Stimulated activated CD8-positive, alpha-beta memory T cell treated with anti-CD3 and anti-CD28 coated beads, Interleukin-4, amount 100 ng/mL, for 4 hours (primary cell): ENCODE results near the gene TRIM41.
"Not testable (repeated sequence)": the region's sequence is repeated elsewhere in the genome, so short reads cannot be mapped to it uniquely, and the experiment has no call there.

ENCODE experiments used
- DNase-seq, 2 donors: peaks; one replicate each; pipeline ENCODE4 v3.0.0-alpha.2; 2020; ENCODE audit warnings: low read depth in 2 of 2, low spot score in 1 of 2

TRIM41 gene

DNA sequence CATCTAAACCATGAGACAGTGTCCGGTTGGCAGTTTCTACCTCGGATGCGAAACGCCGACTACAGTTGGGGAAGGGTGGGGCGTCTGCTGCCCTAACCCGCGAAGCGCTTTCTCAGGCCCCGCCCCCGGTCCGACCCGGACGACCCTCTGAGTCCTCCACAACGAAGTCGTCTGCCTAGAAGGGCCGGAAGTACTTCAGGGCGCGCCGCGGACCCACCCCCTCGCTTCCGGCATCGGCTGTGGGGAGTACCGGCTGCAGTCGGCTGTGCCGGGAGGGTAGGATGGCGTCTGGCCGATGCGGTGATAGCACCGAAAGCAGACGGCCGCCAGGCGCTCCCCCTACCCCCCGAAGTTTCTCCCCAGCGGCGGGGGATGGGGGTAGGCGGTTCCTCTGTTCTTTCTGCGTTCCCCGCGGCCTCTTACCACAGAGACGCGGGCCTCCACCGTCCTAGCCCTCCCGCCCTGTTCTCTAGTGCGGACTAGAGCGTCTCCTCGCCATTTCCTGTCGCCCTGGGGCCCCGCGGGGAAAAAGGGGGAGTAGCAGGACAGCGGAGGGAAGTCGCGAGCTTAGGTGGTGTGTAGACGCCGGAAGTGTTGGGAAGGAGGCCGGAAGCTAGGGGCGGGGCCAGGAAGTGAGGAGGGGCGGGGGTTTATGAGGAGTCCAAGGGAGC, at the start of gene TRIM41:
Gene TRIM41, plus strand, starts transcription at position 224 of the 671 bp plus-strand sequence. CDS start 719 bp downstream, outside the sequence.
- peak; percentile 94 to 97 for DNase-seq

DNA sequence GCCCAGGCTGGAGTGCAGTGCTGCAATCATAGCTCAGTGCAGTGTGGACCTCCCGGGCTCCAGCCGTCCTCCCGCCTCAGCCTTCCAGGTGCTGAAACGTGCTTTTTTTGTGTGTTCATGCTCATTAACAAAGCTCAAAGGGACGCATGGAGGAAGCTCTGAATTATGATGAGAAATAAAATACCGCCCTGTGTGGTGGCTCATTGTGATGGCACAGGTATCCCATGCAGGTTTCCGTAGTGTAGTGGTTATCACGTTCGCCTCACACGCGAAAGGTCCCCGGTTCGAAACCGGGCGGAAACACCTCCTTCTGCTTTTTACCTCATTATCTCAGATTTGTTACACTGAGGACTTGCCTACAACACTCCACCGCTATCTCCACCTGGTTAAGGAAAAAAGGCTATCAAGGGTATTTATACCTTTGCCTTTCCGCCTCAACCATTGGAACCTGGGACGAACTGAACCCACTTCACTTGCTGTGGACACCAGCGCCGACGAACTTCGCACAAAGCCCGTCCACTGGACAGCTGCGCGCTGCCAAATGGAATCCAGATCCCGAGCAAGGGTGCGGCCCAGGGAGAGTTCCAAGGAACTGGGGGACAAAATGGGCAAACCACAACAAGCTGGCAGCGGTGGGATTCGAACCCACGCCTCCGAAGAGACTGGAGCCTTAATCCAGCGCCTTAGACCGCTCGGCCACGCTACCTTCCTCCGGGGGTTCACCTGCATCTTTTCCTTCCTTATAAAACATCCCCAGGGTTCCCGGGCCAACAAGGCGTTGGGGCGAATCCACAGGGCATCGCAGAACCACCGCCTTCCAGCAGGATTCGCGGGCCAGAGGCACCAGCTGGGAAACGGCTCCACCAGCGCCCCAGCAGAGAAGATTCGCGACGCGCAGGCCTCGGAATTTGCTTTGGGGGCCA, 49.4 kb upstream of the TRIM41 start:
- peak in 1 of 2 donors; percentile 41 for DNase-seq

DNA sequence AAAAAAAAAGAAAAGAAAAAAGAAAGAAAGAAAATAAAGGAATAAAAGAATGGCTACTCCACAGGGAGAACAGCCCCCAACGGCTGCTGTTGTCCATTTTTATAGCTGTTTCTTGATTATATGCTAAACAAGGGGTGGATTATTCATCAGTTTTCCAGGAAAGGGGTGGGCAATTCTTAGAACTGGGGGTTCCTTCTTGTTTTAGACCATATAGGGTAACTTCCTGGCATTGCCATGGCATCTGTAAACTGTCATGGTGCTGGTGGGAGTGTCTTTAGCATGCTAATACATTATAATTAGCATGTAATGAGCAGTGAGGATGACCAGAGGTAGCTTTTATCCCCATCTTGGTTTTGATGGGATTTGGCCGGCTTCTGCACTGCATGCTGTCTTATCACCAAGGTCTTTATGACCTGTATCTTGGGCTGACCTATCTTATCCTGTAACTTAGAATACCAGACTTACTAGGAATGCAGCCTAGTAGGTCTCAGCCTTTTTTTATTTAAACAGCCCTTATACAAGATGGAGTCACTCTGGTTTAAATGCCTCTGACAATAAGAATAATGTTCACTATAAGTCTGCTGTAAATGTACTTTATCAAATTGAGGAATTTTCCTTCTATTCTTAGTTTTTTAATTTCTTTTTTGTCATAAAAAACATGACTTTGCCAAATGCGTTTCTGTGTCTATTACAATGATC, 46.7 kb upstream of the TRIM41 start:
- DNase-seq, result no peak

DNA sequence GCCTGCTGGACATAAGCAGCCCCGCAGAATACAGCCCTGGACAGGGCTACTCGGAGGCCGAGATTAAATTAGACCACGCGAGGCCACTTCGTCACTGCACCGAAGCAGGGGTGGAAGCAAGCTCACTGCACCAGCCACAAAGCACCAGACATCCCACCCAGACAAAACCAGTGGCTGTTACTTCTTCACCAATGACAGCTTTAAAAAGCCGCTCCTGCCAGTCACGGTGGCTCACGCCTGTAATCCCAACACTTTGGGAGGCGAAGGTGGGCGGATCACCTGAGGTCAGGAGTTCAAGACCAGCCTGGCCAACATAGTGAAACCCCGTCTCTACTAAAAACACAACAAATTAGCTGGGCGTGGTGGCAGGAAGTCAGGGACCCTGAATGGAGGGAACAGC, 45.5 kb upstream of the TRIM41 start:
- not testable (repeated sequence) for DNase-seq

DNA sequence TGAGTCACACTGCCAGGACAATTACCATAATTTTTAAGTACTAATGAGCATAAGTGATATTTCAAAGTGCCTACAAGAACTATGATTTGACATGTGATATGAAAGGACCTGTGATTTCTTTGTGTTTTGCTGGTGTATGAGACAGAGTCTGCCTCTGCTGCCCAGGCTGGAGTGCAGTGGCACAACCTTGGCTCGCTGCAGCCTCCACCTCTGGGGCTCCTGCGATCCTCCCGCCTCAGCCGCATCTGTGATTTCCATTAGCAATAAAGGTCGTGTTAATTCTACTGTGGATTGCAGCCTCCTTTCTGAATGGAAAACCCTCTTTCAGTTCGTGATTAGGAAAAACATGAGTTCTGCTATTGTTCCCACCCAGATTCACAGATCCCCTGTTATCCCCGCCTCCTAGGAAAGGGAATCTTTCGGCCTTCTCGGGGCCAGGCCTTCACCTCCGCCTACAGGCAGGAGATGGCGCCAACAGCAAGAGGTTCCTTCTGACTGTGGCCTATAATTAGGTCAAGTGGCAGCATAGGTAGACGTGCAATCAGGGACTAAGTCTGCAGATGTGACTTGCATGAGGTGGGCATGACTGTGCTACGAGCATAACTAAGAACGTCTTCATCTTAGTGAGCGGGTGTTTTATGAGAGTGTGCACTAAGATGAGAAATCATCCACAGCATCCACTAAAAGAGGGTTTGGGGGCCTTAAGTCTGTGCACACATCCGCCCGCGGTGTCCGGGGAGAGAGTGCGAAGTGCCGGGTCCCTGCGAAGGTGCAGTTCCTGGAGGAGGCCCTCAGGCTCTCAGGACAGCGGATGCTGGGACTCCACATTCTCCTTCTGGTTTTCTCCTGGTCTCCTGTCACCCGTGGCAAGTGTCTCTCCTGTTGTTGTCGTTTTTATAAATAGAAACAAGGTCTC, 41.2 kb upstream of the TRIM41 start:
- no peak for DNase-seq

DNA sequence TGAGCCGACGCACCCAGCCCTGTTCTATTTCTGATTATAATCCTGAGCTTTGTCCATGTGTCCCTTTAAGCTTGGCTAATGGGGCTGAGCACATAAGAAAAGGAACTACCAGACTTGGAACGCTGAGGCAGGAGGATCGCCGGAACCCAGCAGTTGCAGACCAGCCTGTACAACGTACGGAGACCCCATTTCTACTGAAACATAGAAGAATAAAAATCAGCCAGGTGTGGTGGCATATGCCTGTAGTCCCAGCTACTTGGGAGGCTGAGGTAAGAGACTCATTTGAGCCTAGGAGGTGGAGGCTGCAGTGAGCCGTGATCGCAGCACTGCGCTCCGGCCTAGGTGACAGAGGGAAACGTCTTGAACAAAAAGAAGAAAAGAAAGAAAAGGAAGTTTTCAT, 40.4 kb upstream of the TRIM41 start:
- DNase-seq, result no peak

DNA sequence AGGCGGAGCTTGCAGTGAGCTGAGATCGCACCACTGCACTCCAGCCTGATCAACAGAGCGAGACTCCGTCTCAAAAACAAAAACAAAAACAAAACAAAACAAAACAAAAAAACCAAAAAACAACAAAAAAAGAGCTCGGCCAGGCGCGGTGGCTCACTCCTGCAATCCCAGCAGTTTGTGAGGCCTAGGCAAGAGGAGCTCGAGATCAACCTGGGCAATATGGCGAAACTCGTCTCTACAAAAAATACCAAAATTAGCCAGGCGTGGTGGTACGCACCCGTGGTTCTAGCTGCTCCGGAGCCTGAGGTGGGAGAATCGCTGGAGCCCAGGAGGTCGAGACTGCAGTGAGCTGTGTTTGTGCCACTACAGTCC, 38.2 kb upstream of the TRIM41 start:
- DNase-seq, result no peak

DNA sequence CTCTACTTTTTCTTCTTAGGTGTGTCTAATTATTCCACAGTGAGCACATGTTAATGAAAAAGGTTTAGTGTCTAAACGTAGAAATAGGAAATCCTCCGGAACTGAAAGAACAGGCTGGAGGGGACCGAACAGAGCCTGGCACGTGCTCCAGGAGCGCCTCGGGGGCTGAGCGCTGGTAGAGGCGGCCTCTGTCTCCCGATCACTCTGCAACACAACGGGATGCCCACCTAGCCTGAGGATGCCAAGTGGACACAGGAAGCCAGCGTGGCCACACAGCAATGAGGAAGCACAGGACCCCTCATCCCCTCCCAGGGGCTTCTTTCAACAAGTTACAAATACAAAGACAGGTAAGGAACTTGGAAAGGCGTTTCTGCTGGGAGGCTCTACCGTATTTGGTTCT, 37.5 kb upstream of the TRIM41 start:
- no peak for DNase-seq

DNA sequence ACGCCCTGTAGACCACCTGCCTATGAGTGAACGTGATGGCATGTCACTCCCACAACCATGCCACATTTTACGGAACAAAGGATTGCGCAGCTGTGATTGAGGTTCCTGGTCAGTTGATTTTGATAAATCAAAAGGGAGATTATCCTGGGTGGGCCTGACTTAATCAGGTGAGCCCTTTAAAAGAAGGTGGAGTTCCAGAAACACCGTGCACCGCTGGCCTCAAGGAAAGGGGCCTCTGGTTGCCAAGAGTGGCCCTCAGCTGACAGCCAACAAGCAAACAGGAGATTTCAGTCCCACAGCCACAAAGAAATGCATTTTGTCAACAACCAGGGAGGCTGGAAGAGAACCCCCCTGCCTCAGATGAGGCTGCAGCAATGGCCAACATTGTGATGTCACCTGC, 37.1 kb upstream of the TRIM41 start:
- no peak for DNase-seq

DNA sequence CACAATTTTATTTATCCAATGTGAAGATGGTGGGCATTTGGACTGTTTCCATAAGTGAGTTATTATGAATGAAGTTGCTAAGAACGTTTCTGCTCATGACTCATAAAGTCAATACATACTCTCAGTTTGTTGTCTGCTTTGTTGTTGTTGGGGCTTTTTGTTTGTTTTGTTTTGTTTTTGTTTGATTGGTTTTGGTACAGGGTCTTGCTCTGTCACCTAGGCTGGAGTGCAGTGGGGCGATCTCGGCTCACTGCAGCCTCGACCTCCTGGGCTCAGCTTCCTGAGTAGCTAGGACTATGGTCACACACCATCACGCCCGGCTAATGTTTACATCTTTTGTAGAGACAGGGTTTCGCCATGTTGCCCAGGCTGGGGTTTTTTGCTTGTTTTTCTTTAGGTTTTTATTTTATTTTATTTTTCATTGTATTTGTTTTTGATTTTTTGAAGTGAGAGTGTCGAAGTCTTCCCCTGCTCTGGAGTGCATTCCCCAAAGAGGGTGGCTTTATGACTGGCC, 36.0 kb upstream of the TRIM41 start:
- DNase-seq, result no peak

DNA sequence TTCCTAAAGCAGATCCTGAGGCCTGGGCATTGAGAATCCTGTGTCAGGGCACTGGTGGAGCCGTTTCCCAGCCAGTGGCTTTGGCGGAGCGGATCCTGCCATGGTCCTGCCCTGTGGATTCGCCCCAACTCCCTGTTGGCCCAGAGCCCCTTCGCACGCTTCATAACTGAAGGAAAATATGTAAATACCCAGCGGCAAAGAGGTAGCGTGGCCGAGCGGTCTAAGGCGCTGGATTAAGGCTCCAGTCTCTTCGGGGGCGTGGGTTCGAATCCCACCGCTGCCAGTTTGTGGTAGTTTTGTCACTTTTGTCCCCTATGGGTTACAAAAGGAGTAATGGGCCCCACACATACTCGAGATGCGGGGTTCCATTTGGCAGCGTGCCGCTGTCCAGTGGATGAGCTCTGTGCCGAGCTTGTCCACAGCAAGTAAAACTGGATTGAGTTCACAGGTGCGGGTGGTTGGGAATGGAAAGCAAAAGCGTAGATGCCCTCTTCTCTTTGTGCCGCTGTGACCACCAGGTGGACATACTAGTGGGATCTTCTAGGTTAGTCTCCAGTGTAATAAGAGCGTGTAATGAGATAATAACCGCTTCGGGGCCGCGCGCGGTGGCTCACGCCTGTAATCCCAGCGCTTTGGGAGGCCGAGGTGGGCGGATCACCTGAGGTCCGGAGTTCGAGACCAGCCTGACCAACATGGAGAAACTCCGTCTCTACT, 35.4 kb upstream of the TRIM41 start:
- DNase-seq, result no peak

DNA sequence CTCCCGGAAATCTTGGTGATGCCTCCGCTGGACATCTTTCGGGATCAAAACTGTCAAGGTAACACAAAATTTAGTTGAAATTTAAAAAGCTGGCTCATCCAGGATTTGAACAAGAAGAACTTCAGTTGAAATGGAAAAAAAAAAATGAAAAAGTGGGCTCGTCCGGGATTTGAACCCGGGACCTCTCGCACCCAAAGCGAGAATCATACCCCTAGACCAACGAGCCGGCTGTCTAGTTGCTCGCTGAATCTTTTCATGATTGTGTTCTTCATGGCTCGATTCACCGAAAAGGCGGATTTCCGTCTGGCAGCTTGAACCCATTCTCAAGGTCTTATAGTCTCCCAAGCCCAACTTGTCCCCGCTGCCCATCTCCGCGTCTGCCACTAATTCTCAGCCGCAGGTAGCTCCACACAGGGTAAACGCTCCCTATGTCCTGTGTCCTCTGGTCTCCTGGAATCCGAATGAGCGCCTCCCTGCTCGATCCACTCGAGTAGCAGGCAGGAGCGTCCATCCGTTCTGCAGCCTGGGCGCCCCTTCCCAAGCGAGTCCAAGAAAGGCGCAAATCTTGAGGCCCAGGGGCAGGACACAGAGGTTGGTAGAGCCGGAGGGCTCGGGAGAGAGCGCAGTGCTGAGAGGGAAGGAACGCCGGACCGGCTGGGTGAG, 34.2 kb upstream of the TRIM41 start:
- peak in 1 of 2 donors; percentile 78 for DNase-seq

DNA sequence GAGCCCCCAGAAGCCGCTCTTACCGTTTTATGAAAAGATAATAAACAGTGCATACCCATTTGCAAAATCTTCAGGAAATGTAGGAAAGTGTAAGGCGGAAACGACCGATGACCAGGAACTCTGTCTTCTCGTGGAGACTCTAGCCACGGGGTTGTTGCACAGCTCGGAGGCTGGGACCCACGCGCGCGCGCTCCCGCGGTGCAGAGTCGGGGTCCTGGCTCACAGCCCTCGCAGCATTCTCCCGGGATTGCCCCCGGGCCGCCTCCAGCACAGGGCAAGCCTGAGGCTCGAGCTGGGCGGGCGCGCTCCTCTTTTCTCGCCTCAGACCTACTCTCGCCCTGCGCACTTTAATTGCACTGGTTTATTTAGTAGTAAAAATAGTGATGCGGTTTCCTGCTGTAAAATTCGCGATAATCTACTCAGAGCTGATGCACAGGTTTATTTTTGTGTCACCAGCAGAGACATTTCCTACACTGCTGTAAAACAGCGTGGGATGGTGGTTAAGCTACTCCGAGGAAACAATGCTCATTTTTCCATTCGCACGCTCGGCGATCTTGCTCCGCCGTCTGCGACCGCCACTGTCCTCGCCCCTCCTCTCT, 33.6 kb upstream of the TRIM41 start:
- no peak for DNase-seq

DNA sequence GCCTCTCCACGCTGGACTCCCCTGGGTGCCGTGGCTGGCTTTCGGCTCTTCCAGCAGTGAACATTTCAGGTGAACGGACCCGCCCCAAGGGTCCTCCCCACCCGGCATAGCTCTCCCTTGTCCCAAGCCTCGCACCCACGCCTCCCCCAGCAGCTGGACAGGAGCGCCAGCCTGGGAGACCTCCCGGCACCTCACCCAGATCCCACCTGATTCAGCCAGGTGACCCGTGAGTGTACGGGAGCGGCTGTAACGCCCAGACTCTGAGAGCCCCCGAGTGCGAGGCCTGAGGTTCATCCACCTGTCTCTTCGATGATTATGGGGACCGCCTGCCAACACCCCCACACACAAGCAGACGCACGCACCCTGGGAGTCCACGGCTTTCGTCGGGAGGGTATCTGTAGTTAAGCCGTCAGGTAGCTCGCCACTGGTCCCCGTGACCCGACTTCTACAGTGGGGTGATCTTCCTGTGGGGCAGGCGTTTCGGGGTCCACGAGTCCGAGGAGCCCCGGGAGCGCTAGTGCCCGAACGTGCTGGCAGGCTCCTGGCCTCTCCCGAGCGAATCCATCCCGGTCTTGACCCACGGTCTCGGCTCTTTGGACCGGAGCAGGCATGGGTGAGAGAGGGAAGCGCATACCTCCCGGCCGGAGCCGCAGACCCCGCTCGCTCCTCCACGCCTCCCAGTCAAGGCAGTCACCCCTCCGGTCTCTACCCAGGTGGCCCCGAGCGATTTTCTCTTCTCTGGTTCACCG, 32.9 kb upstream of the TRIM41 start:
- no peak for DNase-seq

DNA sequence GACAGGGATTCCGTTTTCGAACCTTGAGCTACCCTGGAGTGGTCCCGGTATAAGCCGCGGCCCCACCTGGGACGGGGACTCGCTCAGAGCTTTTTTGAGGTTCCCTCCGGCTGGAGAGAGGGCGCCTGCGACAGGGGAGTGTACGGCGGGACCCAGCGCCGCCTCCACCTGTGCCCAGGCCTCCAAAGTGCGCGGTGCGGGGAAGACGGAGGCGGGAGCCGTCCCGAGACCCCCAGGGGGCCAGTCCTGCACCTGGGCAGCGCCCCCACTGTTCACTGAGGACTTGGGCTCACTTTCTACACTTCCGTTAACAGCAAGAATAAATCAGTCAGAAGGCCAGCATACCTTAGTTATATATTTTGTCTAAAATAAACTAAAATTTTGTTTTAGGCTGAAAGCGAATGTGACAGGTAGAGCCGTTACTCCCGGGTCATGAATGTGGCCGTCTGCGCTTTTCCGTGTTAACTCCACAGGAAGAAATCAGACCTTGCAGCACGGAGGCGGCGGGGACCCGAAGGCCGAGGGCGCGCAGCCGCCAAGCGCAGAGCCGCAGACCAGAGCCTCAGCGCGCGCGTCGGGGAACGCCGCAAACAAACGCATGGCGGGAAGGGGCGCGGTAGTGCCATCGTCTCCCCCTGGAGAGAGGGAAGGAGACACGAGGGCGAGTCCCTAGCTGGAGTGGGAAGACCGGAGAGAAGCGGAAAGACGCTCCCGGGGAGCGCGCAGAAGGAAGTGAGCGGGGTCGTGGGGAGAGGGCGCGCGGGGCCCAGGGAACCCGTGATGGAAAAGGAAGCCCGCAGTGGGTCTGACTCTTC, 32.2 kb upstream of the TRIM41 start:
- DNase-seq, result no peak

DNA sequence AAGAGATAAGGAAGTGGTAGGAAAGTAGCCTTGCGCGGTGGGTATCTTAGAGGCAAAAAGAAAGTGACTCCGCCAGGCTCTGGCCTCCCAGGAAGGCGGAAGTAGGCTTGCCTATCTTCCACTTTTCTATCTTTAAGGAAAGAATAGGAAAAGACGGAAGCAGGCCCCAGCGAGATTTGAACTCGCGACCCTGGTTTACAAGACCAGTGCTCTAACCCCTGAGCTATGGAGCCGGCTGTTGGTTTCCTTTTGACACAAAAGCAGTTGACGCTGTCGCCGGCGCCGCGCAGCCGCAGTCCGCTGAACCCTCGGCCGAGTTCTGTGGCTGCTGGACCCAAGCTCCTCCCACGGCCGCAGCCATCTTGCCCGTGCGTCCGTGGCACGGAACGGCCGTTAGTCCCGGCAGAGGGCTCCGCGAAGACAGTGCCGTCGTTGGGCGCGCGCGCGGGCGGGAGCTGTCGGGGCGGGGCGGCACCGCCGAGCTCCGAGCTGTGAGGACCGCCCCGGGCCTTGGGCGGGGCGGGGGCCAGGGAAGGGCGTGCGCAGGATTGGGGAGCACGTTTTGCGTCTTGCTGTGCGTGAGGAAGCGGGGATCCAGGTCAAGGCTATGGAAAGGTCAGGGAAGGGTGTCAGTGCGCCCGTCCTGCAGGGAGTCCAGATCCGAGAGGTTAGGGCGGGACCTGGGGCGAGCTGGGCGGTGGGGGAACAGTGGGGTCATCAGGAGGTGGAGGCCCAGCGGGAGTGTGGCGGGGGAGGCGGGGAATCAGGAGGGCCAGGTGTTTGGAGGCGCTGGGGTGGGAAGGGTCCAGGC, 31.4 kb upstream of the TRIM41 start:
- DNase-seq, result peak; percentile 87 to 95
